Measurements from ENCODE around the gene DAB2IP. TPM values are rescaled to one million over a fixed set of nuclear protein-coding genes. Genes with fewer than 3 reads are reported as not detected.

DAB2IP gene
- total RNA-seq, 4 donors from 2014 or later: 42.0 to 93.4 (median 47.9) TPM

DNA sequence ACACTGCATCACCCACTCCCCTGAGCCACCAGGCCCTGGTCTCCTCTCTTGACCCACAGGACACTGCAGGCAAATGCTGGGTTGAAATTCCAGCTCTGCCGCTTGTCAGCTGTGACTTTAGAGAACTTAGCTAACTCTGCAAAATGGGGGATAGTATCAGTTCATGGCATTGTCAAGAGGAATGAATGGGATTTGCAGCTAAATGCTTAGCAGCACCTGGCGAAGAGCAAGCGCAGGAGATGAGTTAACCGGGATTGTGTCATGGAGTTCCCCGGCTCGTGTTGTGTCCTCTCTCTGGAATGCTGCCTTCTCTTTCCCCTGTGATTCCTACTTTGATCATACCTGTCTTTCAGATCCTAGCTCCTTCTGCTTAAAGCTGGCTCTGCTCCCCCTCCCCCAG lies 67.1 kb downstream of the DAB2IP start:
- 77 to 90% methylated on average over 2 to 4 of the region's 6 CpGs for WGBS, 2 donors (ENCODE audit: low coverage in 1 of 2)
- ATAC-seq: no peak
- no peak overlapping the region for H3K27ac ChIP-seq
- H3K9me3 ChIP-seq: no peaks in the 10 kb centered on the region
- no peaks in the 10 kb centered on the region for H3K36me3 ChIP-seq
- H3K27me3 ChIP-seq: no peaks in the 10 kb centered on the region
- H3K4me3 ChIP-seq: no peak overlapping the region
- TF ChIP-seq EP300 (IDR thresholded peaks at IDR 0.05) (no peak), POLR2A (IDR thresholded peaks at IDR 0.05) (no peak), POLR2AphosphoS5 (IDR thresholded peaks at IDR 0.05) (no peak)
- TF ChIP-seq, protein P1, sequence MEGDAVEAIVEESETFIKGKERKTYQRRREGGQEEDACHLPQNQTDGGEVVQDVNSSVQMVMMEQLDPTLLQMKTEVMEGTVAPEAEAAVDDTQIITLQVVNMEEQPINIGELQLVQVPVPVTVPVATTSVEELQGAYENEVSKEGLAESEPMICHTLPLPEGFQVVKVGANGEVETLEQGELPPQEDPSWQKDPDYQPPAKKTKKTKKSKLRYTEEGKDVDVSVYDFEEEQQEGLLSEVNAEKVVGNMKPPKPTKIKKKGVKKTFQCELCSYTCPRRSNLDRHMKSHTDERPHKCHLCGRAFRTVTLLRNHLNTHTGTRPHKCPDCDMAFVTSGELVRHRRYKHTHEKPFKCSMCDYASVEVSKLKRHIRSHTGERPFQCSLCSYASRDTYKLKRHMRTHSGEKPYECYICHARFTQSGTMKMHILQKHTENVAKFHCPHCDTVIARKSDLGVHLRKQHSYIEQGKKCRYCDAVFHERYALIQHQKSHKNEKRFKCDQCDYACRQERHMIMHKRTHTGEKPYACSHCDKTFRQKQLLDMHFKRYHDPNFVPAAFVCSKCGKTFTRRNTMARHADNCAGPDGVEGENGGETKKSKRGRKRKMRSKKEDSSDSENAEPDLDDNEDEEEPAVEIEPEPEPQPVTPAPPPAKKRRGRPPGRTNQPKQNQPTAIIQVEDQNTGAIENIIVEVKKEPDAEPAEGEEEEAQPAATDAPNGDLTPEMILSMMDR (IDR thresholded peaks at IDR 0.05): no peak
- peaks cover 0 to 95% (median 30%) of the 10 kb centered on the region in 3 donors for H3K4me1 ChIP-seq

DNA sequence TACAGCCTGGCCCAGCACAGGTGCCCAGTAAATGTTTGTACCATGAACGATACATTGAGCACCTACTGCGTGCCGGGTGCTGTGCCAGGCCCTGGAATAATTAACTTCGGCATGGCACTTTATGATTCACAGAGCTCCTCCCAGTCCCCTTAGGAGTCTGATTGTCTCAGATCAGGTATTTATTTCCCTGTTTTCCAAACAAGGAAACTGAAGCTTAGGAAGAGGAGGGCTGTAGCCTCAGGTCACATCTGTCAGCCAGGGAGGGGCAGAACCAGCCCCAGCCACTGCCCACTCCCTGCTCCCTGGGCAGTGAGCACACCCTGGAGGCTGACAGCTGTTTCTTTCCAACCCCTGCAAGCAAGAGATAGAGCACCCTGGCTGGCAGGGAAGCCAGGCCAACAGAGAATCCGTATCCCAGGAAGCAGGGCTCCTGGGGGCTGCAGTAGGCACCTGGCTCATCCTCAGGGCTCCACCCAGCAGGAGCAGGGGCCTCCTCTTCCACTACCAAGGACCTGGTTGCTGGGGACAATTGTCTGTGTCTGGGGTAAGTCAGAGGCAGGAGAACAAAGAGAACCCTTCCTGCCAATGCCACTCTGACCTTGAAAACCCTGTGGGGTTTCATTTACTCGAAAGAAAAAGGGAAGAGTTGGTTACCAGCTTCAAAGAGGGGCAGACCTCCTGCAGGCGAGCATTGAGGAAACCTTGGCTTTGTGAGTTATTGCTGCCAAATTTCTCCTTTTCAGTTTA lies 69.0 kb downstream of the DAB2IP start:
- no peaks in the 10 kb centered on the region for H3K36me3 ChIP-seq
- no peaks in the 10 kb centered on the region for H3K9me3 ChIP-seq
- WGBS, 2 donors (ENCODE audit: low coverage in 1 of 2): 20% methylated on average over 1 to 2 of the region's 7 CpGs
- H3K4me1 ChIP-seq: peaks cover 2 to 98% (median 41%) of the 10 kb centered on the region in 3 donors
- no peak for ATAC-seq
- no peaks in the 10 kb centered on the region for H3K27me3 ChIP-seq
- H3K4me3 ChIP-seq: no peak overlapping the region
- H3K27ac ChIP-seq: peak overlapping the region in 3 of 4 donors; percentile 30 to 85 (median 60)
- TF ChIP-seq, protein P1 (IDR thresholded peaks at IDR 0.05): no peak
- no peak for TF ChIP-seq POLR2AphosphoS5 (IDR thresholded peaks at IDR 0.05)
- TF ChIP-seq EP300 (IDR thresholded peaks at IDR 0.05): no peak

DNA sequence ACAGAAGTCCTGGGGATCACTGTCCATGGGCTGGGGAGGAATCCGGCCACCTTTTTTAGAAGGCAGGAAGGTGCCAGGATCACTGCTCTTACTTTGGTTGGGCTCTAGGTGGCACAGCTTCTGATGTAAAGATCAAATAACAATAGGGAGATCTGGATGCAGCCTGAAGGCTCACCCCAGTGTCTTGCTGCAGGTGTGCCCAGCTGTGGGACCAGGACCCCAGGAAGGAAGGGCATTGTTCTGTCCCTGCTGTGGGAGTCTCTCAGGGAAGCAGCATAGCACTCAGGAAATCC lies 69.6 kb downstream of the DAB2IP start:
- TF ChIP-seq, protein P1 (IDR thresholded peaks at IDR 0.05): peak in 1 of 4 experiments; percentile 14
- TF ChIP-seq POLR2A (IDR thresholded peaks at IDR 0.05): no peak

DNA sequence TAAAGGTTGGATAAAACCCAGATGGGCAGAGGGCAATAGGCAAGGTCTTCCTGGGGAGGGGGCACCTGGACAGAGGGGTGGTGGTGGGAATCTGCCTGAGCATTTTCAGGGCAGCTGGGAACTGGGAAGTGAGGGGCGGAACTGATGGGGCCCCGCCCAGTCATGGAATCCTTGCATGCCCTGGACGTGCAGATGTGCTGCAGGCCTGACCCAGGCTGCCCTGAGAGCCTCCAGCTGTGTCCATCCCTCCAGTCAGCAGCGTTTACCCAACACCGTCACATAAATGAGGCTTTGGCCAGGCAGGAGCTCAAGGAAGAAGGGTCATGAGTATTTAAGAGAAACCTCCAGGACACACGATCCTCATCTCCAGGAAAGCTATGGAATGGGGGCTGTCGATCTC lies 70.3 kb downstream of the DAB2IP start:
- peak; percentile 28 for ATAC-seq
- 38% methylated on average over 2 of the region's 7 CpGs; no CpG with 5 or more reads in 1 of the 2 donors for WGBS, 2 donors (ENCODE audit: low coverage in 1 of 2)
- peaks cover 2 to 98% (median 52%) of the 10 kb centered on the region in 3 donors for H3K4me1 ChIP-seq

More for the DNA sequence above, 69.6 kb downstream of the DAB2IP start:
- peaks cover 2 to 98% (median 46%) of the 10 kb centered on the region in 3 donors for H3K4me1 ChIP-seq
- no peaks in the 10 kb centered on the region for H3K27me3 ChIP-seq
- no peaks in the 10 kb centered on the region for H3K36me3 ChIP-seq
- no peak overlapping the region for H3K4me3 ChIP-seq
- H3K27ac ChIP-seq: peak overlapping the region in 3 of 4 donors; percentile 60 to 85 (median 82)
- no peaks in the 10 kb centered on the region for H3K9me3 ChIP-seq
- ATAC-seq: no peak
- 0% methylated on average over 1 of the region's 1 CpG; no CpG with 5 or more reads in 1 of the 2 donors for WGBS, 2 donors (ENCODE audit: low coverage in 1 of 2)

More for the DNA sequence above, 70.3 kb downstream of the DAB2IP start:
- H3K27ac ChIP-seq: peak overlapping the region in 2 of 4 donors; percentile 82 to 85
- TF ChIP-seq POLR2A (IDR thresholded peaks at IDR 0.05) (no peak), EP300 (IDR thresholded peaks at IDR 0.05) (no peak), POLR2AphosphoS5 (IDR thresholded peaks at IDR 0.05) (no peak)
- TF ChIP-seq, protein P1 (IDR thresholded peaks at IDR 0.05): no peak
- no peak overlapping the region for H3K4me3 ChIP-seq
- H3K9me3 ChIP-seq: no peaks in the 10 kb centered on the region
- no peaks in the 10 kb centered on the region for H3K36me3 ChIP-seq
- H3K27me3 ChIP-seq: no peaks in the 10 kb centered on the region
